Measurements from ENCODE around the gene PERCC1.

Gene PERCC1

GRCh38 chr16:1430759-1431496, at the start of gene PERCC1:
Gene PERCC1 (plus strand): TSS chr16:1431078. CDS start chr16:1432594, 1,516 bp downstream.
- DNase-seq (ENCODE audit: low read depth): no peak

- no peak for DNase-seq (ENCODE audit: low read depth)
Measured at GRCh38 chr16:1381612-1382406, 49.1 kb upstream of the PERCC1 start.

GRCh38 chr16:1383556-1383955, 47.3 kb upstream of the PERCC1 start:
- DNase-seq (ENCODE audit: low read depth): no peak

GRCh38 chr16:1385232-1385631, 45.6 kb upstream of the PERCC1 start:
- no peak for DNase-seq (ENCODE audit: low read depth)

GRCh38 chr16:1387331-1387730, 43.5 kb upstream of the PERCC1 start:
- no peak for DNase-seq (ENCODE audit: low read depth)

- no peak for DNase-seq (ENCODE audit: low read depth)
Measured at GRCh38 chr16:1389762-1390161, 41.1 kb upstream of the PERCC1 start.

GRCh38 chr16:1390239-1390779, 40.6 kb upstream of the PERCC1 start:
- DNase-seq (ENCODE audit: low read depth): no peak

GRCh38 chr16:1392826-1393225, 38.1 kb upstream of the PERCC1 start:
- DNase-seq (ENCODE audit: low read depth): no peak

GRCh38 chr16:1393613-1394176, 37.2 kb upstream of the PERCC1 start:
- DNase-seq (ENCODE audit: low read depth): no peak

GRCh38 chr16:1394367-1394951, 36.4 kb upstream of the PERCC1 start:
- DNase-seq (ENCODE audit: low read depth): no peak

- no peak for DNase-seq (ENCODE audit: low read depth)
Measured at GRCh38 chr16:1395444-1396031, 35.3 kb upstream of the PERCC1 start.

- DNase-seq (ENCODE audit: low read depth): no peak
Measured at GRCh38 chr16:1397779-1398178, 33.1 kb upstream of the PERCC1 start.

- DNase-seq (ENCODE audit: low read depth): no peak
Measured at GRCh38 chr16:1398351-1398750, 32.5 kb upstream of the PERCC1 start.

GRCh38 chr16:1398826-1399581, 31.9 kb upstream of the PERCC1 start:
- no peak for DNase-seq (ENCODE audit: low read depth)

GRCh38 chr16:1401061-1401757, 29.7 kb upstream of the PERCC1 start:
- no peak for DNase-seq (ENCODE audit: low read depth)

GRCh38 chr16:1401758-1402154, 29.1 kb upstream of the PERCC1 start:
- no peak for DNase-seq (ENCODE audit: low read depth)

- DNase-seq (ENCODE audit: low read depth): no peak
Measured at GRCh38 chr16:1403036-1403435, 27.8 kb upstream of the PERCC1 start.

GRCh38 chr16:1403733-1404132, 27.1 kb upstream of the PERCC1 start:
- no peak for DNase-seq (ENCODE audit: low read depth)

GRCh38 chr16:1407753-1408152, 23.1 kb upstream of the PERCC1 start:
- peak; percentile 12 for DNase-seq (ENCODE audit: low read depth)

GRCh38 chr16:1408171-1408837, 22.6 kb upstream of the PERCC1 start:
- peak; percentile 84 for DNase-seq (ENCODE audit: low read depth)
